Measurements from ENCODE around the gene THSD7A.

DNA sequence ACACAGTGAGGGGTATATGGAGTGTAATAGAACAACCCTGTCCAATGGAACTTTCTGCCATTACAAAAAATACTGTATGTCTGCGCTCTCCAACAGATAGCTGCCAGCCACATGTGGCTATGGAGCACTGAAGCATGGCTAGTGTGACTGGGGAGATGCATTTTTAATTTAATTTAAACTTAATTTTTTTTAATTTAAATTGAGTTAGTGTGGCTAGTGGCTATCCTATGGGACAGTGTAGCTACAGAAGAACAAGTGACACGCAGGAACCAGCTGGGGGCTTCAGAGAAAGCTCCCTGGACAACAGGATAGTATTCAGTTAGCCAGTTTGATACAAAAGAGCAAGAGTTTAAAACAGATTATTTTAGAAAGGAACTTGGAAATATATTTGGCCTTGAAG lies 408.0 kb downstream of the THSD7A start:
- TF ChIP-seq, protein P1, sequence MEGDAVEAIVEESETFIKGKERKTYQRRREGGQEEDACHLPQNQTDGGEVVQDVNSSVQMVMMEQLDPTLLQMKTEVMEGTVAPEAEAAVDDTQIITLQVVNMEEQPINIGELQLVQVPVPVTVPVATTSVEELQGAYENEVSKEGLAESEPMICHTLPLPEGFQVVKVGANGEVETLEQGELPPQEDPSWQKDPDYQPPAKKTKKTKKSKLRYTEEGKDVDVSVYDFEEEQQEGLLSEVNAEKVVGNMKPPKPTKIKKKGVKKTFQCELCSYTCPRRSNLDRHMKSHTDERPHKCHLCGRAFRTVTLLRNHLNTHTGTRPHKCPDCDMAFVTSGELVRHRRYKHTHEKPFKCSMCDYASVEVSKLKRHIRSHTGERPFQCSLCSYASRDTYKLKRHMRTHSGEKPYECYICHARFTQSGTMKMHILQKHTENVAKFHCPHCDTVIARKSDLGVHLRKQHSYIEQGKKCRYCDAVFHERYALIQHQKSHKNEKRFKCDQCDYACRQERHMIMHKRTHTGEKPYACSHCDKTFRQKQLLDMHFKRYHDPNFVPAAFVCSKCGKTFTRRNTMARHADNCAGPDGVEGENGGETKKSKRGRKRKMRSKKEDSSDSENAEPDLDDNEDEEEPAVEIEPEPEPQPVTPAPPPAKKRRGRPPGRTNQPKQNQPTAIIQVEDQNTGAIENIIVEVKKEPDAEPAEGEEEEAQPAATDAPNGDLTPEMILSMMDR (IDR thresholded peaks at IDR 0.05; ENCODE audit: poor library complexity, severe bottlenecking), result no peak
- TF ChIP-seq EZH2 (IDR thresholded peaks at IDR 0.05; ENCODE audit: borderline replicate concordance, insufficient read depth, low read length, poor library complexity, severe bottlenecking) (no peak), MXI1 (conservative IDR thresholded peaks at IDR 0.05; ENCODE audit: poor library complexity, severe bottlenecking) (no peak), EP300 (conservative IDR thresholded peaks at IDR 0.05; ENCODE audit: poor library complexity, severe bottlenecking) (no peak)
